HEK293 (cell line): ENCODE results near the gene ADM.

ENCODE experiments used
- BCL11A ChIP-seq: fragments of 450-650 bp; formaldehyde crosslinking; IDR thresholded peaks from 2 replicates; pipeline ENCODE4 v1.5.1; 2016; ENCODE audit warnings: low read depth, missing biosample characterization, missing genetic modification characterization
- BCL11B ChIP-seq: fragments of 450-650 bp; formaldehyde crosslinking; IDR thresholded peaks from 2 replicates; pipeline ENCODE4 v1.5.1; 2016; ENCODE audit warnings: low read depth, missing biosample characterization, missing genetic modification characterization
- EGR2 ChIP-seq: fragments of 450-650 bp; formaldehyde crosslinking; IDR thresholded peaks from 2 replicates; pipeline ENCODE4 v1.5.1; 2016; ENCODE audit warnings: low read depth, missing biosample characterization, missing genetic modification characterization
- GLIS1 ChIP-seq: fragments of 450-650 bp; formaldehyde crosslinking; IDR thresholded peaks from 2 replicates; pipeline ENCODE4 v1.5.1; 2016; ENCODE audit warnings: missing biosample characterization, missing genetic modification characterization
- HIC1 ChIP-seq: fragments of 450-650 bp; formaldehyde crosslinking; IDR thresholded peaks from 2 replicates; pipeline ENCODE4 v1.5.1; 2016; ENCODE audit warnings: missing biosample characterization, missing genetic modification characterization
- HOXA7 ChIP-seq: sonication (generic); formaldehyde crosslinking; IDR thresholded peaks from 2 replicates; pipeline ENCODE4 v1.8.1; 2022; ENCODE audit warnings: missing genetic modification reagents, borderline replicate concordance
- OVOL3 ChIP-seq: fragments of 450-650 bp; formaldehyde crosslinking; IDR thresholded peaks from 2 replicates; pipeline ENCODE4 v1.5.1; 2016; ENCODE audit warnings: missing biosample characterization, missing genetic modification characterization
- PATZ1 ChIP-seq: fragments of 450-650 bp; formaldehyde crosslinking; IDR thresholded peaks from 2 replicates; pipeline ENCODE4 v1.5.1; 2016; ENCODE audit warnings: missing biosample characterization, missing genetic modification characterization
- PRDM10 ChIP-seq: fragments of 450-650 bp; formaldehyde crosslinking; IDR thresholded peaks from 2 replicates; pipeline ENCODE4 v1.5.1; 2016; ENCODE audit warnings: missing biosample characterization, missing genetic modification characterization
- SP3 ChIP-seq: fragments of 450-650 bp; formaldehyde crosslinking; IDR thresholded peaks from 2 replicates; pipeline ENCODE4 v1.5.1; 2016; ENCODE audit warnings: missing biosample characterization, missing genetic modification characterization
- ZEB2 ChIP-seq: fragments of 450-650 bp; formaldehyde crosslinking; IDR thresholded peaks from 2 replicates; pipeline ENCODE4 v1.5.1; 2016; ENCODE audit warnings: missing biosample characterization, missing genetic modification characterization
- ZFHX2 ChIP-seq: fragments of 450-650 bp; formaldehyde crosslinking; conservative IDR thresholded peaks from 2 replicates; pipeline ENCODE4 v1.5.1; 2016; ENCODE audit warnings: missing biosample characterization, missing genetic modification characterization
- ZNF155 ChIP-seq: fragments of 450-650 bp; formaldehyde crosslinking; IDR thresholded peaks from 2 replicates; pipeline ENCODE4 v1.5.1; 2016; ENCODE audit warnings: missing biosample characterization, missing genetic modification characterization
- ZNF184 ChIP-seq: fragments of 450-650 bp; IDR thresholded peaks from 2 replicates; pipeline ENCODE4 v1.5.1; 2018; ENCODE audit warnings: missing biosample characterization, mild to moderate bottlenecking, missing genetic modification characterization
- ZNF24 ChIP-seq: fragments of 450-650 bp; formaldehyde crosslinking; IDR thresholded peaks from 2 replicates; pipeline ENCODE4 v1.5.1; 2016; ENCODE audit warnings: missing biosample characterization, missing genetic modification characterization
- ZNF248 ChIP-seq: fragments of 450-650 bp; formaldehyde crosslinking; IDR thresholded peaks from 2 replicates; pipeline ENCODE4 v1.5.1; 2017; ENCODE audit warnings: missing biosample characterization, missing genetic modification characterization
- ZNF311 ChIP-seq: fragments of 450-650 bp; formaldehyde crosslinking; IDR thresholded peaks from 2 replicates; pipeline ENCODE4 v1.5.1; 2017; ENCODE audit warnings: missing biosample characterization, missing genetic modification characterization, borderline replicate concordance
- ZNF341 ChIP-seq: fragments of 450-650 bp; formaldehyde crosslinking; IDR thresholded peaks from 2 replicates; pipeline ENCODE4; 2016; ENCODE audit warnings: low read depth, missing biosample characterization, missing genetic modification characterization
- ZNF366 ChIP-seq: fragments of 450-650 bp; formaldehyde crosslinking; conservative IDR thresholded peaks from 2 replicates; pipeline ENCODE4 v1.5.1; 2016; ENCODE audit warnings: missing biosample characterization, missing genetic modification characterization
- ZNF398 ChIP-seq: fragments of 450-650 bp; formaldehyde crosslinking; IDR thresholded peaks from 2 replicates; pipeline ENCODE4 v1.5.1; 2017; ENCODE audit warnings: missing biosample characterization, missing genetic modification characterization
- ZNF529 ChIP-seq: fragments of 450-650 bp; formaldehyde crosslinking; IDR thresholded peaks from 2 replicates; pipeline ENCODE4 v1.5.1; 2017; ENCODE audit warnings: missing genetic modification characterization, missing biosample characterization; ENCODE audit not compliant: insufficient replicate concordance
- ZNF555 ChIP-seq: fragments of 450-650 bp; formaldehyde crosslinking; conservative IDR thresholded peaks from 2 replicates; pipeline ENCODE4 v1.5.1; 2017; ENCODE audit warnings: missing biosample characterization, mild to moderate bottlenecking, missing genetic modification characterization, inconsistent platforms
- ZNF558 ChIP-seq: fragments of 450-650 bp; formaldehyde crosslinking; IDR thresholded peaks from 2 replicates; pipeline ENCODE4 v1.5.1; 2016; ENCODE audit warnings: missing biosample characterization, missing genetic modification characterization
- ZNF560 ChIP-seq: fragments of 450-650 bp; formaldehyde crosslinking; IDR thresholded peaks from 2 replicates; pipeline ENCODE4 v1.5.1; 2017; ENCODE audit warnings: missing biosample characterization, missing genetic modification characterization, borderline replicate concordance
- ZNF596 ChIP-seq: fragments of 450-650 bp; IDR thresholded peaks from 2 replicates; pipeline ENCODE4 v1.5.0; 2018; ENCODE audit warnings: missing biosample characterization, mild to moderate bottlenecking, missing genetic modification characterization, moderate library complexity
- ZNF600 ChIP-seq: fragments of 450-650 bp; formaldehyde crosslinking; IDR thresholded peaks from 2 replicates; pipeline ENCODE4 v1.5.1; 2016; ENCODE audit warnings: missing biosample characterization, missing genetic modification characterization
- ZNF654 ChIP-seq: fragments of 450-650 bp; formaldehyde crosslinking; IDR thresholded peaks from 2 replicates; pipeline ENCODE4 v1.5.1; 2016; ENCODE audit warnings: low read depth, missing biosample characterization, missing genetic modification characterization
- ZNF777 ChIP-seq: fragments of 450-650 bp; formaldehyde crosslinking; IDR thresholded peaks from 2 replicates; pipeline ENCODE4 v1.5.1; 2017; ENCODE audit warnings: missing biosample characterization, missing genetic modification characterization, borderline replicate concordance
- ZNF792 ChIP-seq: fragments of 450-650 bp; formaldehyde crosslinking; IDR thresholded peaks from 2 replicates; pipeline ENCODE4 v1.5.1; 2016; ENCODE audit warnings: missing biosample characterization, missing genetic modification characterization
- ZNF843 ChIP-seq: fragments of 450-650 bp; formaldehyde crosslinking; IDR thresholded peaks from 2 replicates; pipeline ENCODE4 v1.5.1; 2016; ENCODE audit warnings: missing biosample characterization, missing genetic modification characterization
- ZSCAN23 ChIP-seq: fragments of 450-650 bp; formaldehyde crosslinking; IDR thresholded peaks from 2 replicates; pipeline ENCODE4 v1.5.1; 2016; ENCODE audit warnings: missing biosample characterization, missing genetic modification characterization

Gene ADM

GRCh38 chr11:10307400-10308200 lies 2.7 kb downstream of the ADM start (continued):
- TF ChIP-seq ZNF792 (tag by site-specific recombination), result no peak
- TF ChIP-seq ZNF341, result peak; percentile 40
- TF ChIP-seq SP3 (tag by site-specific recombination), result peak; percentile 30
- TF ChIP-seq ZNF654 (tag by site-specific recombination), result peak; percentile 87
- TF ChIP-seq HOXA7, result no peak
- TF ChIP-seq ZEB2 (tag by site-specific recombination), result peak; percentile 96
- peak; percentile 67 for TF ChIP-seq BCL11A (tag by site-specific recombination)
- TF ChIP-seq ZNF155, result no peak
- TF ChIP-seq PATZ1, result peak; percentile 76
- TF ChIP-seq ZNF184 (tag by site-specific recombination), result no peak
- peak; percentile 92 for TF ChIP-seq EGR2 (tag by site-specific recombination)
- TF ChIP-seq ZFHX2 (tag by site-specific recombination), result peak; percentile 97
- TF ChIP-seq ZSCAN23 (tag by site-specific recombination), result 0 out of 2 replicates have a peak, but pooled peaks have one; percentile 4
- TF ChIP-seq GLIS1 (tag by site-specific recombination), result peak; percentile 96
- no peak for TF ChIP-seq ZNF560 (tag by site-specific recombination)
- TF ChIP-seq ZNF24 (tag by site-specific recombination), result no peak; the same call in 1 of the 2 replicates
- TF ChIP-seq ZNF555 (tag by site-specific recombination), result no peak
- peak; percentile 81 for TF ChIP-seq ZNF558 (tag by site-specific recombination)
- no peak for TF ChIP-seq ZNF311 (tag by site-specific recombination)
- peak; percentile 71 for TF ChIP-seq BCL11B (tag by site-specific recombination)
- TF ChIP-seq ZNF596, result no peak
- TF ChIP-seq ZNF398, result peak; percentile 56; the same call in 1 of the 2 replicates
- peak; percentile 43 for TF ChIP-seq PRDM10 (tag by site-specific recombination)
- peak; percentile 61 for TF ChIP-seq ZNF843
- no peak for TF ChIP-seq ZNF248 (tag by site-specific recombination)
- peak; percentile 79 for TF ChIP-seq ZNF366 (tag by site-specific recombination)
- TF ChIP-seq OVOL3, result no peak
- peak; percentile 36 for TF ChIP-seq HIC1 (tag by site-specific recombination)
- peak; percentile 91 for TF ChIP-seq ZNF600 (tag by site-specific recombination)
- no peak for TF ChIP-seq ZNF529 (tag by site-specific recombination)
- peak; percentile 53; the same call in 1 of the 2 replicates for TF ChIP-seq ZNF777
